Activated CD4-positive, alpha-beta T cell treated with anti-CD3 and anti-CD28 coated beads for 4 hours (primary cell): ENCODE measurements around the gene CSN1S1.

Experiments
- DNase-seq, 2 donors: peaks; one replicate each; pipeline ENCODE4 v3.0.0-alpha.2; 2020

CSN1S1 gene

DNA sequence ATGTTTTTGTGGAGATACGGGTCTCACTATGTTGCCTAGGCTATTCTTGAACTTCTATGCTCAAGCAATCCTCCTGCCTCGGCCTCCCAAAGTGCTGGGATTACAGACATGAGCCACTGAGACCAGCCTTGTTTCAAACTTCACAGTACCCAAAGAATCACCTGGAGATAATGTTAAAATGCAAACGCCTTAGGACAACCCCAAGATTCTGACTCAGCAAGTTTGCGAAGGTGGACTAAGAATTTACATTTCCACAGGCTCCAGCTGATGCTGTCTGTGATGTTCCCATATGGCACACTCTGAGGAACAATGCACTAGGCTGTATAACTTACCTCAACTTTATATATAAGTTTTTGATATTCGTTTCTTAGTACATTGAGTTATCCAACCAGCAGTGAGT, 63.9 kb downstream of the CSN1S1 start:
- no peak for DNase-seq

DNA sequence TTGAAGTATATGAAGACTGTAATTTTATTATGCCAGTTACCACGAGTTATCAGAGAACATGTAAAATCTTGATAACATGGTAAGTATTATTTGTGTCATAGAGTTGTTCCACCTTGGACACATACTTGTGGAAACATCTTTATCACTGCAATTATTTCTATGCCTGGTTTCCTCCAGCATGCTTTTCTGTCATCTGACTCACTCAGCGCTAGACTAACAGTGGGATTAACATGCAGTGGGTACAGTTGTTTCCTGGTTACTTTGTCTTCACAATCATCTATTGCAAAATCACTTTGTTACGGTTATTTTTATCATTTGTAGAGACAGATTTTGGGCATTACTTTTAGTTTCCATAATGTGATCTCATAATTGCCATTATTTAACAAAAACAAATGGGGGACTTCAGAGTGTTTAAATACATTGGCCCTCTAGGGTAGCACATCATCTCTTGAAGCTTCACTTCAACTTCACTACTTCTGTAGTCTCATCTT, 64.7 kb downstream of the CSN1S1 start, which contains the start of gene STATH:
Gene STATH, plus strand, starts transcription at position 441 of the 491 bp plus-strand sequence. CDS start 2,472 bp downstream, outside the sequence.
- no peak for DNase-seq
